Measurements from ENCODE around the gene ABCC8. TPM values are rescaled to one million over a fixed set of nuclear protein-coding genes. Genes with fewer than 3 reads are reported as not detected.

Gene ABCC8
- total and polyA plus RNA-seq, 9 of the 15 experiments (the other 6 are each of a cell fraction or from before 2014, with no cell fraction given): not detected

DNA sequence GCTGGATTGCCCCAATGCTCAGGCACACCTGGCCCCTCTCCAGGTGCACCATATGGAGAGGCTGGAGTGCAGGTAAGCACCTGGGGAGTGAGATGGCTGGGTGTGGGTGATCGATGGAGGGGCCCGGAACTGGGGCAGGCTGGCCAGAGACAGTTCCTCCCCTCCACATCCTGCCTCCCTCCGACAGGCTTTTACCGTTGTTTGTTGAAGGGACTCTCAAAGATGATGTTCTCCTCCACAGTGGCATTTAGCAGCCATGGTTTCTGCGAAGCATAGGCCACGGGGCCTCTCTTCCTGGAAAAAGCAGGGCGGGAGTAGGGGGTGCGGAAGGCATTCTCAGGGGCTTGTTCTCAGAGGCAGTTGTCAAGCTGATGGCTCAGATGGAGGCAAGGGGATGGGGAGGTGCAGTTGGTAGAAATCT lies 62.3 kb downstream of the ABCC8 start (continued):
- TF ChIP-seq, protein P1, sequence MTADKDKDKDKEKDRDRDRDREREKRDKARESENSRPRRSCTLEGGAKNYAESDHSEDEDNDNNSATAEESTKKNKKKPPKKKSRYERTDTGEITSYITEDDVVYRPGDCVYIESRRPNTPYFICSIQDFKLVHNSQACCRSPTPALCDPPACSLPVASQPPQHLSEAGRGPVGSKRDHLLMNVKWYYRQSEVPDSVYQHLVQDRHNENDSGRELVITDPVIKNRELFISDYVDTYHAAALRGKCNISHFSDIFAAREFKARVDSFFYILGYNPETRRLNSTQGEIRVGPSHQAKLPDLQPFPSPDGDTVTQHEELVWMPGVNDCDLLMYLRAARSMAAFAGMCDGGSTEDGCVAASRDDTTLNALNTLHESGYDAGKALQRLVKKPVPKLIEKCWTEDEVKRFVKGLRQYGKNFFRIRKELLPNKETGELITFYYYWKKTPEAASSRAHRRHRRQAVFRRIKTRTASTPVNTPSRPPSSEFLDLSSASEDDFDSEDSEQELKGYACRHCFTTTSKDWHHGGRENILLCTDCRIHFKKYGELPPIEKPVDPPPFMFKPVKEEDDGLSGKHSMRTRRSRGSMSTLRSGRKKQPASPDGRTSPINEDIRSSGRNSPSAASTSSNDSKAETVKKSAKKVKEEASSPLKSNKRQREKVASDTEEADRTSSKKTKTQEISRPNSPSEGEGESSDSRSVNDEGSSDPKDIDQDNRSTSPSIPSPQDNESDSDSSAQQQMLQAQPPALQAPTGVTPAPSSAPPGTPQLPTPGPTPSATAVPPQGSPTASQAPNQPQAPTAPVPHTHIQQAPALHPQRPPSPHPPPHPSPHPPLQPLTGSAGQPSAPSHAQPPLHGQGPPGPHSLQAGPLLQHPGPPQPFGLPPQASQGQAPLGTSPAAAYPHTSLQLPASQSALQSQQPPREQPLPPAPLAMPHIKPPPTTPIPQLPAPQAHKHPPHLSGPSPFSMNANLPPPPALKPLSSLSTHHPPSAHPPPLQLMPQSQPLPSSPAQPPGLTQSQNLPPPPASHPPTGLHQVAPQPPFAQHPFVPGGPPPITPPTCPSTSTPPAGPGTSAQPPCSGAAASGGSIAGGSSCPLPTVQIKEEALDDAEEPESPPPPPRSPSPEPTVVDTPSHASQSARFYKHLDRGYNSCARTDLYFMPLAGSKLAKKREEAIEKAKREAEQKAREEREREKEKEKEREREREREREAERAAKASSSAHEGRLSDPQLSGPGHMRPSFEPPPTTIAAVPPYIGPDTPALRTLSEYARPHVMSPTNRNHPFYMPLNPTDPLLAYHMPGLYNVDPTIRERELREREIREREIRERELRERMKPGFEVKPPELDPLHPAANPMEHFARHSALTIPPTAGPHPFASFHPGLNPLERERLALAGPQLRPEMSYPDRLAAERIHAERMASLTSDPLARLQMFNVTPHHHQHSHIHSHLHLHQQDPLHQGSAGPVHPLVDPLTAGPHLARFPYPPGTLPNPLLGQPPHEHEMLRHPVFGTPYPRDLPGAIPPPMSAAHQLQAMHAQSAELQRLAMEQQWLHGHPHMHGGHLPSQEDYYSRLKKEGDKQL (CRISPR knock-in tag; IDR thresholded peaks at IDR 0.05; ENCODE audit: borderline replicate concordance): no peak
- TF ChIP-seq ZC3H4 (CRISPR knock-in tag; IDR thresholded peaks at IDR 0.05; ENCODE audit: borderline replicate concordance) (no peak), TAL1 (IDR thresholded peaks at IDR 0.05) (peak; percentile 19; the same call in 1 of the 2 replicates), ZC3H11A (IDR thresholded peaks at IDR 0.05; ENCODE audit: low read depth, low read length) (no peak), ZKSCAN3 (CRISPR knock-in tag; IDR thresholded peaks at IDR 0.05) (no peak), SIN3A (IDR thresholded peaks at IDR 0.05; ENCODE audit: borderline replicate concordance in 2 of 2, control insufficient read depth in 1 of 2, low read depth in 2 of 2, low read length in 2 of 2) (no peak), DACH1 (IDR thresholded peaks at IDR 0.05; ENCODE audit: partially characterized antibody) (no peak), ZKSCAN1 (IDR thresholded peaks at IDR 0.05; ENCODE audit: low read depth, low read length) (no peak), ZSCAN32 (CRISPR knock-in tag; IDR thresholded peaks at IDR 0.05) (no peak), ATF7 (IDR thresholded peaks at IDR 0.05) (no peak), SMARCA4 (IDR thresholded peaks at IDR 0.05) (no peak)
- TF ChIP-seq, protein P2, sequence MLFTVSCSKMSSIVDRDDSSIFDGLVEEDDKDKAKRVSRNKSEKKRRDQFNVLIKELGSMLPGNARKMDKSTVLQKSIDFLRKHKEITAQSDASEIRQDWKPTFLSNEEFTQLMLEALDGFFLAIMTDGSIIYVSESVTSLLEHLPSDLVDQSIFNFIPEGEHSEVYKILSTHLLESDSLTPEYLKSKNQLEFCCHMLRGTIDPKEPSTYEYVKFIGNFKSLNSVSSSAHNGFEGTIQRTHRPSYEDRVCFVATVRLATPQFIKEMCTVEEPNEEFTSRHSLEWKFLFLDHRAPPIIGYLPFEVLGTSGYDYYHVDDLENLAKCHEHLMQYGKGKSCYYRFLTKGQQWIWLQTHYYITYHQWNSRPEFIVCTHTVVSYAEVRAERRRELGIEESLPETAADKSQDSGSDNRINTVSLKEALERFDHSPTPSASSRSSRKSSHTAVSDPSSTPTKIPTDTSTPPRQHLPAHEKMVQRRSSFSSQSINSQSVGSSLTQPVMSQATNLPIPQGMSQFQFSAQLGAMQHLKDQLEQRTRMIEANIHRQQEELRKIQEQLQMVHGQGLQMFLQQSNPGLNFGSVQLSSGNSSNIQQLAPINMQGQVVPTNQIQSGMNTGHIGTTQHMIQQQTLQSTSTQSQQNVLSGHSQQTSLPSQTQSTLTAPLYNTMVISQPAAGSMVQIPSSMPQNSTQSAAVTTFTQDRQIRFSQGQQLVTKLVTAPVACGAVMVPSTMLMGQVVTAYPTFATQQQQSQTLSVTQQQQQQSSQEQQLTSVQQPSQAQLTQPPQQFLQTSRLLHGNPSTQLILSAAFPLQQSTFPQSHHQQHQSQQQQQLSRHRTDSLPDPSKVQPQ (CRISPR knock-in tag; IDR thresholded peaks at IDR 0.05; ENCODE audit: borderline replicate concordance): no peak
- TF ChIP-seq, protein P3, sequence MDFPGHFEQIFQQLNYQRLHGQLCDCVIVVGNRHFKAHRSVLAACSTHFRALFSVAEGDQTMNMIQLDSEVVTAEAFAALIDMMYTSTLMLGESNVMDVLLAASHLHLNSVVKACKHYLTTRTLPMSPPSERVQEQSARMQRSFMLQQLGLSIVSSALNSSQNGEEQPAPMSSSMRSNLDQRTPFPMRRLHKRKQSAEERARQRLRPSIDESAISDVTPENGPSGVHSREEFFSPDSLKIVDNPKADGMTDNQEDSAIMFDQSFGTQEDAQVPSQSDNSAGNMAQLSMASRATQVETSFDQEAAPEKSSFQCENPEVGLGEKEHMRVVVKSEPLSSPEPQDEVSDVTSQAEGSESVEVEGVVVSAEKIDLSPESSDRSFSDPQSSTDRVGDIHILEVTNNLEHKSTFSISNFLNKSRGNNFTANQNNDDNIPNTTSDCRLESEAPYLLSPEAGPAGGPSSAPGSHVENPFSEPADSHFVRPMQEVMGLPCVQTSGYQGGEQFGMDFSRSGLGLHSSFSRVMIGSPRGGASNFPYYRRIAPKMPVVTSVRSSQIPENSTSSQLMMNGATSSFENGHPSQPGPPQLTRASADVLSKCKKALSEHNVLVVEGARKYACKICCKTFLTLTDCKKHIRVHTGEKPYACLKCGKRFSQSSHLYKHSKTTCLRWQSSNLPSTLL (IDR thresholded peaks at IDR 0.05): no peak
